Activated CD4-positive, CD25-positive, alpha-beta regulatory T cell treated with anti-CD3 and anti-CD28 coated beads, Interleukin-2, amount 50 U/mL, for 72 hours (primary cell): ENCODE data around the gene FOXD4.
"Not testable (repeated sequence)": the region's sequence is repeated elsewhere in the genome, so short reads cannot be mapped to it uniquely, and the experiment has no call there.

Experiments
- DNase-seq: peaks from one replicate; pipeline ENCODE4 v3.0.0; 2021

FOXD4 gene

DNA sequence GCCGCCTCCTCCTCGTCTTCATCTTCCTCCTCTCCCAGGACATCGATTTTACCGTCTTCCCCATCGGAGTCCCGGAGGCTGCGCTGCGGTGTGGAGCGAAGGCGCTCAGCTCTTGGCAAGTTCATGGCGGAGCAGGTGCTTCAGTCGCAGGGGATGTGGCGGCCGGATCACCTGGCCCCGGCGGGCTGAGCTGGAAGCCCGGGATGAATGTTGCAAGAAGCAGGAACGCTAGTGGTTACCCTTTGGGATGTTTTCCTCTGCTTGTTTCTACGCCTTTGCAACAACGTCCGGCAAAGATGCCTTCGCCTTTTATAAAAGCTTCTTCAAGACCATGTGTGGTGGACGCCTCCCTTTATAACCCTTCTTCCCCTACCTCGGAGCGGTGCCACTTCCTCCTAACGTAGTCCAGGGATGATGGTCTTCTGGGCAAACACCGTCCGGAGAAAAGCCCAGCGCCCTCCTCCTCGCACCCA is at the start of gene FOXD4:
Gene FOXD4 (minus strand): TSS at position 423 of the 473 bp plus-strand sequence. CDS start 298 bp downstream, at position 125.
- DNase-seq = not testable (repeated sequence)

DNA sequence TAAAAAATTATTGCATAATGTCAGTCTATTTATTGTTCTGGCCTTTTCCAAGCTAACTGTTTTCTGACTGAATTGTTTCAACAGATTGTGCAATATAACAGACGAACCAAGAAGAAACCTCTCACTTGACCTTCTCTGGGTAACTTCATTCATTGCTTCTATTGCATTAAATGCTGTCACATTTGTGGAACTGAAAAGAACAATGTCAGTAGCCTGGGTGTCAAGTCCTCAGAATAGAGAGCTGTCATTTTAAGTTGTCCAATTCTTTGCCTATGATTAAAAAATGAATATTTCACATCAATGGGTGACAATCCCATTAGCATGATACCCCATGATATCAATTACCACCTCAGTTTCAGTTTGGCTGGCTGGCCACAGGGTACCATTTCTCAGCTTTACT is 41.7 kb upstream of the FOXD4 start:
- DNase-seq = not testable (repeated sequence)

DNA sequence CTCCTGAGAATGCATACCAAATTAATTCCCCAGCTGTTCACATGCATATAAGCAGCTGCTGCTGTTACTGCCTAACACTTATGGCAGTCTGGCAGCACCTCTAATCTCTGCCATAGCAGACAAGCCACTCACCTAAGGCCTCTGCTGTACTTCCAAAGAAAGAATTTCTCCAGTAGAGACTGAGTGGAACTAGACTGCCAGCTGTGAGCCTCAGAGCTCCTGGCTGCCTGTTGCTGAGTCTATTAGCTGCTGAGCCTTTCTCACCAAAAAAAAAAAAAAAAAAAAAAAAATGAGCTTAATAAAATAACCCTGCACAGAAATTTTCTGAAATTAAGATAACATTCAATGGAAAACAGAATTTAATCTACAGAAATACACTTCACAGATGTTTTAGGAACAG is 33.0 kb upstream of the FOXD4 start:
- DNase-seq = not testable (repeated sequence)

DNA sequence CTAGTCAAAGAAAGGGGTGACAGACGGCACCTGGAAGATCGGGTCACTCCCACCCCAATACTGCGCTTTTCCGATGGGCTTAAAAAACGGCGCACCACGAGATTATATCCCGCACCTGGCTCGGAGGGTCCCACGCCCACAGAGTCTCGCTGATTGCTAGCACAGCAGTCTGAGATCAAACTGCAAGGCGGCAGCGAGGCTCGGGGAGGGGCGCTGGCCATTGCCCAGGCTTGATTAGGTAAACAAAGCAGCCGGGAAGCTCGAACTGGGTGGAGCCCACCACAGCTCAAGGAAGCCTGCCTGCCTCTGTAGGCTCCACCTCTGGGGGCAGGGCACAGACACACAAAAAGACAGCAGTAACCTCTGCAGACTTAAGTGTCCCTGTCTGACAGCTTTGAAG is 21.7 kb upstream of the FOXD4 start:
- not testable (repeated sequence) for DNase-seq

DNA sequence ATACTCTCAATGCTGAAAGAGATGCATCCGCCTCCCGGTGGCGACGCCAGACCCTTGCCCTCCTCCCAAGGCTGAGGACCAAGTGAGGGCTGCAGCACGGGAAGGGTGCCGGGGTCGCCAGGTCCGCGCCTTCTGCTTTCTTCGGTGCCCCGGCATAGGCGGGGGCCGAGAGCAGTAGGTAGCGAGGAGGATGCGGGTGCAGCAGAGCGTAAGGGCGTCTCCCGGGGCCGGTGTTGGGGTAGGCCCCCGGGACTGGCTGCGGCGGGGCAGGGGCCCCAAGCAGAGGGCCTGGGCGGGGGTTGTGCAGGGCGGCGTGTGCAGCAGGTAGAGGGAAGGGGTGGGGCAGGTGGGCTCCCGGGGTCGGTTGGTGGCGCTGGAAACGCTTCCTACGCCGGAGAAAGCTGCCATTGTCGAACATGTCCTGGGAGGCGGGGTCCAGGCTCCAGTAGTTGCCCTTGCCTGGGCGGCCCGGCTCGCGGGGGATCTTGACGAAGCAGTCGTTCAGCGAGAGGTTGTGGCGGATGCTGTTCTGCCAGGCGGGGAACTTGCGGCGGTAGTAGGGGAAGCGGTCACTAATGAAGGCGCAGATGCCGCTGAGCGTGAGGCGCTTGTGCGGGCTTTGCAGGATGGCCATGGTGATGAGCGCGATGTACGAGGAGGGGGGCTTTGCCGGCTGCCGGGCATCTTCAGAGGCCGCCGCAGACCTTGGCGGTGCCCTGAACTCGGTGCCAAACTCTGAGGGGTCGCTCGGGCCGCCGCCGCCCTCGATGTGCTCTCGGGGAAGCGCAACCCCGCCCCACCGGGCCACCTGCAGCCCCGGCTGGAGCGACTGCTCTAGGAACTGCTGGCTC is 848 bp downstream of the FOXD4 start:
- DNase-seq = not testable (repeated sequence)

DNA sequence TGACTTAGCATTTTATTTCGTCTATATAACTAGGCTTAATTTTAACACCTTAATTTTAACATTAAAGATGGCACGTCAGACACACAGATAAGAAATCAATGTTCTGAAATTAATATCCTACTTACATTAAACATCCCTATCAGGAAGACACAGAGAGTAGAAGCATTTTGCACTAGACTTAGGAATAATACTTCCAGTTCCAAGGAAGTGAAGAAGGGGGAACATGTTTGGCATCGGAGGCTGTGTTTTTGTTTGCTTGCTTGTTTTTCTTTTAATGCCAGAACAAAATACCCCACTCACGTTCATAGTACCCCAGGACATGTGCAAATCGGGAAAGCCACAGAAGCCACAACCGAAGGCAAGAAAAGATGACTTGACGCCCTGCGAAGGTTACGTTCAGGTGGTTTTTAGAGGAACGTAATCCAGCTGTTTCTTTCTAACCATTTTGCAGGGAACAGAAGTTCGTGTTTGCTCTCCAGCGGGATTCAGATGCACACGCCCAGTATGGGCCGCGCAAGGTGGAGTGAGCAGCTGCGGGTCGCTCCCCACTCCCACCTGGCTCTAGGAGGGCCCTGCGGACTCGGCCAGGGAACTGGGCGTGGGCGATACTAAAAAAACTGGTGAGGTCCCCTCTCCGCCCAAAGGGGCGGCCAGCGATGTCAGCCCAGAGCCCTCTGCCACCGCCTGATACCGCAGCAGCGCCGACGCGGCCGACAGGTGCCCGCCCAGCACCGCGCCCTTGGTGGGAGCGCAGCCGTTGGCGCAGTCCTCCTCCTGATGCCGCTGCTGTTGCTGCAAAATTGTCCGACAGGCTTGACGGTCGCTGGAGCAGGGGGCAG is 1.8 kb downstream of the FOXD4 start:
- peak; percentile 33 for DNase-seq

DNA sequence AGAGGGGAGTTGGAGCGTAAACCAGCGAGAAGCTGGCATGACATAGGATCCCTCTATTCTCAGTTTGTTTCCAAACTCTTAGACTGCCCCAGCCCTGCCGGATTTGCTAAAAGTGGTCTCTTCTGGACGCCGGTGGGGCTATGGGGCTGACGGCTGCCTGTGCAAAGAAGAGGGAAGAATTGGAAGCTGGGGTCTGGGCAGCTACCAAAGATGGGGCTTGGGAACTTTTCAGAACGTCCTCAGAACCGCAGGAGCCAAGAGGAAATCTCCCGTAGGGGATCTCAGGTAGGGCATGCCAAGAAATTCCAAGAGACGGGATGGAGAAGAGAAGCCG is 3.1 kb downstream of the FOXD4 start:
- not testable (repeated sequence) for DNase-seq

DNA sequence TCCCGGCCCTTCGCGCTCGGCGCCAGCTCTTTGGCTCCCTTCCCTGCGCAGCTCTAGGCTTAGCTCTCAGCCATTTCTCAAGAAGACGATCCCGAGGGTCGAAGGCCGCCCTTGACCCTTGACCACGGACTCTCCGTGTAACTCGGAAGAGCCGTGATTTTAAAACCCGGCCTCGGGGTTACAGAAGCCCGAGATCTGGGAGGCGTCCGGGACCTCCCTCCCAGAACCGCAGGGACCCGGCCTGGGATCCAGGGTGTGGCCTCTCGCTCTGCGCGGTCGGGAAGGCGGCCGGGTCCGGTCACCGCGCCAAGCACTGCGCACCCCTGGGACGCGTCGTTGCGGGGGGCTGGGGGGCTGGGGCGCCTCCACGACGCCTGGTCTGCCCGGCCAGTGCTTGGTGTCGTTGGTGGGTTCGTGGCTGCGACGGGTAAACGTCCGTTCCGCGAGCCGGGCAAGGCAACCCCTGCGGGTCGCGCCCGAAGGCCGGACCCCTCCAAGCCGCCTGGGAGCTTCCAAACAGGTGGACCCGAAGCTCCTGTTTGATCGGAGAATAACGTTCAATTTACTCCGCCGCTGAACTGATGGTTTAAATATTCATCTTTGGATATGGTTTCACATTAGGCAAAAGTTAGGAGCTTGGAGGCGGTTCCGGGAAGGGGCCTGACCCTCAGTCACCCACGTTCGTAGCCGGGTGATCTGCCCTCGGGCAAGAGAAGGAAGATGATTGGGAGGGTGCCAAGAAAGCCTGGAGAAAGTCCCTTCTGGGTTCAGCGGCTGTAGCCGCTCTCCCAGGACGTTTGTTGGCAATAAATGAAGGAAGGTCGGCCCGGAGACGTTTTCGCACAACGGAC is 3.7 kb downstream of the FOXD4 start:
- not testable (repeated sequence) for DNase-seq

DNA sequence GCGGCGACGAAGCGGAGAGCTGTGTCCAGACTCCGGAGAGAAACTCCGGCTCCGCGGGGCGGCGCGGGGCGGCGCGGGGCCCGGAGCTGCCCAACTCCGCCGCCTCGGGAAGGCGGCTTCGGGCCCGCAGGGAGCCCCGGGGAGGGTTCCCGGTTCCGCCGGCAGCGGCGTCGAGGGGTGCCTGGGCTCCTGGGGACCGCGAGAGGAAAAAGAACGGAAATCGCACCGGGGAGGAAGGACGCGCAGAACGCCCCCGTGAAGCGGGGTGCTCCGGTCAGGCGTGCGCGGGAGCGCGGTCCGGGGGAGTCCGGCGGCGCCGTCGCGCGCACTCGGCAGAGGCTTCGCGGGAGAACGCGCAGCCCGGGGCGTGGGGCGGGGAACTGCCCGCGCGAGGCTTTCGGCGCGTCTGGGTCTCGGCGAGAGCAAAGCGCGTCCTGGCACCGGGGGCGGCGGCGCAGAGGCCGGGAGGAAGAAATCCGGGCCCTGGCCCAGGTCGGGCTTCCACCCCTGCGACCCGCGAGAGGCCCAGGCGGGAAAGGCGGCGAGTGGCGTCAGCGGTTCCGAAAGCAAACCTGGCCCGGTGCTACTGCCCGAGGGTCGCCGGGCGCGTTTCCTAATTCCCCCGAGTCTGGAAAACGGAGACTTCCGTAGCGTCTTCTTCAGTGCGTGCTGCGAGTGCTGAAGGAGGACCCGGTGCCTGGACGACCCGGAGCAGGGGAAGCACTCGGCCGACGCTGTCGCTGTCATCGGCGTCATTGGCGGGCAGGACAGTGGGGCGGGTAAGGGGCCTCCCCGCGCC is 4.5 kb downstream of the FOXD4 start:
- not testable (repeated sequence) for DNase-seq

DNA sequence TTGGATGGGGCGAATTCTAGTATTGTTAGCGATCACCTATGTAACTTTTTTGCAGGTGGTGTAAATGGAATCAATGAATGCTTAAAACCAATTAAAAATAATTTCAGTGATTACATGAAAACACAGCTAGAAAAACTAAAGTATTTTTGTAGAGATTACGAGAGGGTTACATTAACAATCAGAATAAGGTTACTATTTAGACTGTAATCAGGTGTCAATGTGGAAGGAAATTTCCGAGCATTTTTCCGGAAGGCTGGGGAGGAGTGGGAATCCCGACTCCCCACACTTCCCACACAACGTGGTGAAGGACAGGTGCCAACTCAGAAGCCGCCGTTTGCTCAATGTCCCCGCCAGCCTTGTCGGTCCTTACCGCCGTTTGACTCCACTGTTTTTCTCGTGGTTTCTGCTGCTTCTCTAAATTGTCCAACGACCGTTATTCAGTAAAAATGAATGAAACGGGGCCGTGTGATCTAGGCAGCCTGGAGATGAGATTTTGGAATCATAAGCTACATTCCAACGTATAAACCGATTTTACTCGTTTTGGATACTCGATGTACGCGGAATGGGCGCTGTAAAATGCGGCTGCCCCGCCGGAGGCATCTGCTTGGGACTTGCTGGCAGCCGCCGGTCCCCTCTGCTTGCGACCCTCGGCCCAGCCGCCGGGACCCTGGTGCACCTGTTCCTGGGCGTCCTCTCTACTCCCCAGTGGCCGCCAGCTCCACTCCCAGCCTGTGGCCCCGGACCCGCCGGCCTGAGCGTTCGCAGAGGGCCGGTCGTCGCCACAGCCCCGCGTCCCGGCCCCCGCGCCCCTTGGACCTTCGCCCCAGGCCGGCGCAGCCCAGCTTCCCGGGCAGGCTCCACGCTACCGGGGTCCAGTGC is 5.4 kb downstream of the FOXD4 start:
- DNase-seq = not testable (repeated sequence)

DNA sequence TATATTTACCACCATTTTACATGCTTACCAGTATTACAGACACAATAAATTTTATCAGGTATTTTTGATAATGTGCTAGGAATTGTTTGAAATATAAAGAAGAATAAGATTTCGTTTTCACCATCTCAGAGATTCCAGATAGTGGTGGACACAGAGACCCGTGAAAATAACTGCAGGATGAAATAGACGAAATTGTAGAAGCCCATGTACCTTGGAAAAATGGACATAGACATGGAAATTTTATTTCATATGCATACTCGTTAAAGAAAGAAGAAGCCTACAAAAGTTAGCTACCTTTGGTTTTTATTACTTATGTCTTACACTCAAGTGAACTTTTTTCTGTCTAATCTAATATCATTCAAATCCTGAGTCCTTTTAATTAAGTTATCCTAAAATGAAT is 7.5 kb downstream of the FOXD4 start:
- not testable (repeated sequence) for DNase-seq

DNA sequence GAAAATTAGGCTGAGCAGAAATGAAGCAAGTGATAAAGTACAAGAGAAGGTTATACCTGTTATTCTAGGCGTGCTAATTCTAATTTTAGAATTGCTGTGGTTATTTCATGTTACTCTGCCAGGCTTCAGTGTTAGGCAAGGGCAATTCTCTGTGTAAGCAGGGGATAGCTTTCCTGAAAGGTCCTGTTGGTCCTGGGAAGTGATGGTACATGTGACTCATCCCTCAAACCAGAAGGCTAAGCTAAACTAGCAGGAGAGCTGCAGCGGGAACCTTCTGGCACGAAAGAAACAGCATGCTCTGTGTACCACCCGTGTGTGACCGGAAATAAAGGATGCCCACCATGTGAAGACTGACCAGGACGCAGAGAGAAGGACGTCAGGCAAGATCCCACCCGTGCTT is 8.7 kb downstream of the FOXD4 start:
- not testable (repeated sequence) for DNase-seq

DNA sequence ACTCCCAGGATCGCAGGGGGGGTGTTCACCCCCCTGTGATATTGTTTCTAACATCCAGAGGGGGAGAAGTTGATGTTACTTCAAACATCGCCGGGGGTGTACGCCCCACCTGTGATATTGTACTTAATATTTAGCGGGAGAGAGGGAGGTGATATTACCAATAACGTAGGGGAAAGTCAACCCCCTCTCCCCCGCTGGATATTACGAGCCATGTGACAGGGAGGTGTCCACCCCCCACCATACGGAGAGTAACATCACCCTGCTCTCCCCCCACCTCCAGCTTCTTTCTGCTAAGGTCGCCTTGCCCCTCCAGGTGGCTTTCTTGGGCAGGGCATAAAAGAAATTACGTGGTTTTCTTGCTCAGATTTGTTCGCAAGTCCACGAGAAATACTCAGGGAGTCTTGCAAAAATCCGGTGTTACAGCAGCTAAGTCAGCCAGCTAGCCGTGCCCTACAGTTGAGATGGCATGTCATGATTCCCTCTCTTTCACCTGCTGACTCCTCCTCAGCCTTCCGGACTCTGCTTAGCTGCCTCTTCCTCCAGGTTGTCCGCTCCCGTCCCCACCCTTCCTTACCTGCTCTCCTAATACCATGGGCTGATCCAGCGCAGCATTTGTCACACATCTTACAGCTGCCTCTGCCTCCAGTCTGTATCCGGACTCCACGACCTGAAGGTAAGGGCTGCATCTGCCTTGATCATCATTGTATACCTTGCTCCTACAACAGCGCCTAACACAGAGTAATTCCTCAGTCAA is 9.3 kb downstream of the FOXD4 start:
- not testable (repeated sequence) for DNase-seq

DNA sequence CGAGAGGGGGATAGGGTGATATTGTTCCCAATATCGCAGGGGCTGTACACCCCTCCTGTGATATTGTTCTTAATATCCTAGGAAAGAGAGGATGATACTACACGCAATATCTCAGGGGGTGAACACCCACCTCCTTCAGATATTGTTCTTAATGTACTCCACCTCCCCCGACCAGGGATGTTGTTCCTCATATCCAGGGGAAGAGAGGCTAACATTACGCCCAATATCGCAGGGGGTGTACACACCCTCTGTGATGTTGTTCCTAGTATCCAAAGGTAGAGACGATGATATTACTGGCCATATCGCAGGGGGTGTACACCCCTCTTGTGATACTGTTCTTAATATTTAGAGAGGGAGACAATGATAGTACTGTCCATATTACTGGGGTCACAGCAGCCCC is 12.2 kb downstream of the FOXD4 start:
- DNase-seq = not testable (repeated sequence)

DNA sequence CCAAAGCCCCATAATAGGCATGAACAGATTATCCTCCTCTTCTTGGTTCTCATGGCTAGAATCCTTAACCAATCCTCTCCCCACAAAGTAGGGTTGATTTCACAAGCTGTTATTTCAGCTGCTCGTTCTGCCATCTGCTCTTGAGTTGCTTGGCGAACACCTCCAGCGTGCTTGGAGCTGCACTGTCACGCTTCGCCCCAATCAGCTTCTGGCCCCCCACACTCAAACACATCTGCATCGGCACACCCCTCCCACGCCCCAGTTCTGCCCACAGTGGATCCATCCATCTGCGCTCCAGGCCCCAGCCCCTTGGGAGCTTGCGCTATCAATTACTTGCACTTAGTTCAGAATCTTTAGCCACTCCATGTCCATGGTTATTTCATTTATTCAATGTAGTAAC is 17.8 kb downstream of the FOXD4 start:
- not testable (repeated sequence) for DNase-seq

DNA sequence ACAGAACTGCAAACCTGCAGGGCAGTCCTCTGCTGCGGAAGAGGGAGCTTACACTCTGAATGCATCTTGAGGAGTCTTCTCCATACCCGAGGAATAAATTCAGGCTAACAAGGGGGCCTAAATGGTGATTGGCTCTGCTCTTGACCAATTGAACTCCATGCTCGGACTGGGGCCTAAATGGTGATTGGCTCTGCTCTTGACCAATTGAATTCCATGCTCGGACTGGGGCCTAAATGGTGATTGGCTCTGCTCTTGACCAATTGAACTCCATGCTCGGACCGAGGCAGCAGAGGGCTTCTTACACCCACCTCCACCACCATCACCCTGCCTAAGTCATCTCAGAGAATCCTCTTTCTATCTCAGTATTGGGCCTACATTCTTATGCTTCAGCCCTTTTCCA is 18.4 kb downstream of the FOXD4 start:
- not testable (repeated sequence) for DNase-seq

DNA sequence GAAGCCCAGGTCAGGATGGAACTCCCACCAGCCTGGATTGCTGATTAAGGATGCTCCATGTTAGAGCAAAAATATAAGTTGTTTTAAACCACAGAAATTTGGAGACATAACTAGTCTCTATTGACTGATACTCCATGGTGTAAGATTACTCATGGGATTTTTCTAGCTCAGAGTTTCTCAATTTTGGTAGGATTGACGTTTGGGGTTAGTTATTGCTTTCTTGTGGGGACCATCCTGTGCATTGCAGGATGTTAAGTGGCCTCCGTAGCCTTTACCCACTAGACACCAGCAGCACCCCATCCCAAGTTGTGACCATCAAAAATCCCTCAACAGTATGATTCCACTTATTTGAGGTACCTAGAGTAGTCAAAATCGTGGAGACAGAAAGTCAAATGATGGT is 19.4 kb downstream of the FOXD4 start:
- not testable (repeated sequence) for DNase-seq

DNA sequence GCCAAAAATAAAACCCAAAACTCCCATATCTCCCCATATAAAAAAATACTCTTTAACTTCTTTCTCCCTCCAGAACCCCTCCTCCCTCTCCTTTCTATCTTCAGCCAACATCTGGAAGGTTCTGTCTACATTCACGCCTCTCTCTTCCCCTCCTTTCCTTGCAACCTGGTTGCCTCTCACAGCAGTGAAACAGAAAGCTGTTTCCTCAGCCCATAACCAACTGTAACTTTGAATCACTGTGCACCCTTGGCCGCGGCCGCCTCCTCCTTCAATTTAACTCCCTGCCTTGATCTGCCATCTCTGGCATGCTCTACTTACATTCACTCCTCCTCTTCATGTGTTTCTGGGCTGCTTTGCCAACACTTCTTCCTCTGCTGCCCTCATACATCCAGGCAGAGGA is 23.2 kb downstream of the FOXD4 start:
- DNase-seq = not testable (repeated sequence)

DNA sequence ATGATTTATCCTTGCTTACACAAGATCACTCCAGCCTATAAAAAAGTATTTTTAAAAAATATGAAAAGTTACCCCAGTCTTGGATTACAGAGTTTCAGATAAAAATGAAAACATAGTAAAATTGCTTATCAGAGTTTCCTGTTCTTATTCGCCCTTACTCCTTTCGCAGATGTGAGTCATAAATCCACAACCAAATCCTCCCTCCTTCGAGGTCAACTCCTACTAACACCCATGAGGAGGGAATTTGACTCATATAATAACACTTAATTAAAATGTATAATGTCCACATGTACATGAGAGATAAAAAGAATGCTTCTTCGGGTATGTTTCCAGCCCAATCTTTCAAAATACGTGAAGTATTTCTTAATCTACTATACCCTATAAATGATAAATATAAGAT is 23.9 kb downstream of the FOXD4 start:
- DNase-seq = not testable (repeated sequence)

DNA sequence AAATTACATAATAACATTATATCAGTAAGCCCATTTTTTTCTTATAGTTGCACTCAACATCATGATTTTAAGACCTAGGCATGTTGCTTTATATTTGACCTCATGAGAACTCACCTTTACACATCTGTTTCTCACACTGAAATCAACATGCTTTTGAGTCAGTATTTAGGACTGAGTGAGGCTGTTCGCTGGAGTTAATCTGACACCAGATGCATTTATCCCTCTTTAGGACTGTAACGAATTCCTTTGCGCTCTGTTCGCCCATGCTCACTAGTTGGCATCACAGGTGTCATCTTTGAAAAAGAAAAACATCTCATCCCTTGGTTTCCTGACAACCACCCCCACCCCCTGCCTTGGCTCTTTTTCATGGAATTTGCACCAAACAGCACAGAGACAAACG is 24.3 kb downstream of the FOXD4 start:
- not testable (repeated sequence) for DNase-seq
